H9 (cell line): ENCODE measurements around the gene INPP4A. TPM values are rescaled to one million over a fixed set of nuclear protein-coding genes. Genes with fewer than 3 reads are reported as not detected.

Experiments used
- DNase-seq: peaks from one replicate; pipeline ENCODE4 v3.0.0-alpha.2; 2017
- H2AFZ ChIP-seq: one replicate; pipeline ENCODE4 v1.6.1; 2013; ENCODE audit warnings: mild to moderate bottlenecking, low read length, control low read depth, moderate library complexity
- H2AK5ac ChIP-seq: 2 replicates; pipeline ENCODE4 v1.6.1; 2013; ENCODE audit warnings: low read length, control low read depth, mixed read lengths; ENCODE audit not compliant: insufficient read length
- H2BK120ac ChIP-seq: one replicate; pipeline ENCODE4 v1.6.1; 2013; ENCODE audit warnings: low read depth, mild to moderate bottlenecking, low read length, control low read depth, inconsistent platforms; ENCODE audit not compliant: poor library complexity, severe bottlenecking
- H2BK12ac ChIP-seq: 2 replicates; pipeline ENCODE4 v1.6.1; 2013; ENCODE audit warnings: low read length, control low read depth, mixed read lengths, low read depth; ENCODE audit not compliant: insufficient read length
- H2BK15ac ChIP-seq: 2 replicates; pipeline ENCODE4 v1.6.1; 2013; ENCODE audit warnings: low read depth, low read length, control low read depth
- H2BK20ac ChIP-seq: one replicate; pipeline ENCODE4 v1.6.1; 2013; ENCODE audit warnings: low read depth, mild to moderate bottlenecking, low read length, control low read depth, inconsistent platforms; ENCODE audit not compliant: poor library complexity, severe bottlenecking
- H2BK5ac ChIP-seq: 2 replicates; pipeline ENCODE4 v1.6.1; 2013; ENCODE audit warnings: low read length, control low read depth, mixed read lengths; ENCODE audit not compliant: insufficient read length
- H3K14ac ChIP-seq: 2 replicates; pipeline ENCODE4 v1.6.1; 2013; ENCODE audit warnings: low read length, control low read depth; ENCODE audit not compliant: insufficient read depth
- H3K18ac ChIP-seq: 2 replicates; pipeline ENCODE4 v1.6.1; 2013; ENCODE audit warnings: low read depth, mild to moderate bottlenecking, mixed read lengths, low read length, control low read depth; ENCODE audit not compliant: insufficient read length
- H3K23ac ChIP-seq: 2 replicates; pipeline ENCODE4 v1.6.1; 2013; ENCODE audit warnings: low read length, control low read depth, mixed read lengths, low read depth; ENCODE audit not compliant: insufficient read length
- H3K23me2 ChIP-seq: 2 replicates; pipeline ENCODE4 v1.6.1; 2013; ENCODE audit warnings: low read depth, mild to moderate bottlenecking, mixed read lengths, low read length, control low read depth; ENCODE audit not compliant: insufficient read length, poor library complexity, severe bottlenecking
- H3K27ac ChIP-seq: 2 replicates; pipeline ENCODE4 v1.5.1; 2013; ENCODE audit warnings: low read length, control low read depth, mixed read lengths, low read depth; ENCODE audit not compliant: insufficient read length
- H3K27me3 ChIP-seq: 2 replicates; pipeline ENCODE4 v1.6.1; 2013; ENCODE audit warnings: low read length, control low read depth, inconsistent platforms; ENCODE audit not compliant: insufficient read depth
- H3K4ac ChIP-seq: 2 replicates; pipeline ENCODE4 v1.6.1; 2013; ENCODE audit warnings: low read depth, mild to moderate bottlenecking, control low read depth, inconsistent platforms, low read length, moderate library complexity
- H3K4me1 ChIP-seq: 2 replicates; pipeline ENCODE4 v1.6.1; 2013; ENCODE audit warnings: low read length, control low read depth, inconsistent platforms; ENCODE audit not compliant: insufficient read depth
- H3K4me2 ChIP-seq: 2 replicates; pipeline ENCODE4 v1.6.1; 2013; ENCODE audit warnings: low read length, control low read depth, mixed read lengths; ENCODE audit not compliant: insufficient read length, insufficient read depth
- H3K56ac ChIP-seq: 2 replicates; pipeline ENCODE4 v1.6.1; 2013; ENCODE audit warnings: low read depth, mild to moderate bottlenecking, mixed read lengths, low read length, control low read depth; ENCODE audit not compliant: insufficient read length
- H3K79me1 ChIP-seq: 2 replicates; pipeline ENCODE4 v1.6.1; 2013; ENCODE audit warnings: low read depth, mild to moderate bottlenecking, moderate library complexity, low read length, control low read depth, inconsistent platforms; ENCODE audit not compliant: insufficient read depth, poor library complexity, severe bottlenecking
- H3K79me2 ChIP-seq: 2 replicates; pipeline ENCODE4 v1.6.1; 2013; ENCODE audit warnings: low read length, control low read depth, inconsistent platforms; ENCODE audit not compliant: insufficient read depth
- H3K9ac ChIP-seq: 2 replicates; pipeline ENCODE4 v1.6.1; 2013; ENCODE audit warnings: low read length, control low read depth, mixed read lengths; ENCODE audit not compliant: insufficient read length; ENCODE audit errors: extremely low read depth
- H3K9me3 ChIP-seq: one replicate; pipeline ENCODE4 v1.6.1; 2013; ENCODE audit warnings: low read depth, low read length, inconsistent platforms; ENCODE audit not compliant: control insufficient read depth
- H3T11ph ChIP-seq: one replicate; pipeline ENCODE4 v1.6.1; 2013; ENCODE audit warnings: mild to moderate bottlenecking, low read length, control low read depth, inconsistent platforms
- H4K20me1 ChIP-seq: one replicate; pipeline ENCODE4 v1.6.1; 2013; ENCODE audit not compliant: control insufficient read depth, insufficient read length, insufficient read depth
- H4K5ac ChIP-seq: 2 replicates; pipeline ENCODE4 v1.6.1; 2013; ENCODE audit warnings: low read depth, mild to moderate bottlenecking, mixed read lengths, low read length, control low read depth; ENCODE audit not compliant: insufficient read length
- H4K8ac ChIP-seq: replicated peaks from 2 replicates; pipeline ENCODE4 v1.6.1; 2013; ENCODE audit warnings: low read length, control low read depth, mixed read lengths, low read depth; ENCODE audit not compliant: insufficient read length
- H4K91ac ChIP-seq: 2 replicates; pipeline ENCODE4 v1.6.1; 2013; ENCODE audit warnings: low read depth, mild to moderate bottlenecking, moderate library complexity, mixed read lengths, low read length, control low read depth; ENCODE audit not compliant: insufficient read length
- H3K27ac Mint-ChIP-seq, 3 experiments: 2 replicates in 2 of 3; 3 replicates in 1 of 3; pipeline ENCODE4 v1.8.0; 2020 to 2021; ENCODE audit warnings: mixed read lengths in 3 of 3, mild to moderate bottlenecking in 1 of 3, moderate library complexity in 1 of 3
- H3K27me3 Mint-ChIP-seq: 2 replicates; pipeline ENCODE4 v1.8.0; 2021; ENCODE audit warnings: low read depth, mild to moderate bottlenecking, moderate library complexity, mixed read lengths
- H3K36me3 Mint-ChIP-seq, 3 experiments: 2 replicates in 2 of 3; 3 replicates in 1 of 3; pipeline ENCODE4 v1.8.0; 2020 to 2021; ENCODE audit warnings: low read depth in 3 of 3, mixed read lengths in 3 of 3; ENCODE audit not compliant: insufficient read depth in 1 of 3
- H3K4me1 Mint-ChIP-seq, 2 experiments: 2 replicates each; pipeline ENCODE4 v1.8.0; 2020; ENCODE audit warnings: mixed read lengths in 2 of 2
- H3K4me3 Mint-ChIP-seq, 2 experiments: 2 replicates in 1 of 2; 3 replicates in 1 of 2; pipeline ENCODE4 v1.8.0; 2020 to 2021; ENCODE audit warnings: mild to moderate bottlenecking in 2 of 2, mixed read lengths in 2 of 2, moderate library complexity in 1 of 2
- H3K9me3 Mint-ChIP-seq, 2 experiments: 2 replicates in 1 of 2; 3 replicates in 1 of 2; pipeline ENCODE4 v1.8.0; 2020; ENCODE audit warnings: mild to moderate bottlenecking in 2 of 2, mixed read lengths in 2 of 2, moderate library complexity in 1 of 2
- WGBS: extraction: QIAGEN DNeasy Blood & Tissue Kit; methylation state at CpG from one replicate; pipeline ENCODE4 v1.1.7; 2013; ENCODE audit warnings: missing lambda C conversion rate, low lambda C conversion rate, mixed read lengths; ENCODE audit not compliant: insufficient read length; ENCODE audit errors: extremely low coverage; 5-methylcytosine and 5-hydroxymethylcytosine counted together
- total RNA-seq: library from RNA; stranded (reverse); gene quantifications from 2 replicates; pipeline ENCODE4 v1.2.1, GENCODE V29; 2021
- TF ChIP-seq, protein P1 (sequence below): fragments of 200-600 bp; sonication (generic); conservative IDR thresholded peaks from 3 replicates; pipeline ENCODE4 v1.8.0; 2021; ENCODE audit warnings: antibody characterized with exemption, mild to moderate bottlenecking

Gene INPP4A
- total RNA-seq, 1 experiment from 2014 or later: 55.2 TPM

- H3K79me2 ChIP-seq: peaks cover 7% of the 10 kb centered on the region; the same call in 1 of the 2 replicates
- H2BK120ac ChIP-seq: no peak overlapping the region
- no peak overlapping the region for H4K5ac ChIP-seq
- Mint-ChIP-seq H3K36me3 (peaks cover 2 to 7% (median 4%) of the 10 kb centered on the region in 3 experiments; a peak in 5 of 7 replicates), H3K27ac (peak overlapping the region in 2 of 3 experiments; percentile 87 to 96; a peak in 6 of 7 replicates), H3K4me1 (peaks cover 66 to 69% of the 10 kb centered on the region in 2 experiments), H3K27me3 (no peaks in the 10 kb centered on the region), H3K4me3 (peak overlapping the region in 1 of 2 experiments; percentile 54; a peak in 3 of 5 replicates), H3K9me3 (no peaks in the 10 kb centered on the region)
- no peak overlapping the region for H3K18ac ChIP-seq
- H3K9me3 ChIP-seq: no peaks in the 10 kb centered on the region
- no peaks in the 10 kb centered on the region for H3K27me3 ChIP-seq
- H2BK15ac ChIP-seq: no peak overlapping the region
- H2BK5ac ChIP-seq: no peak overlapping the region
- no peak for DNase-seq
- H2BK12ac ChIP-seq: no peak overlapping the region
- no peak overlapping the region for H2AFZ ChIP-seq
- no peaks in the 10 kb centered on the region for H3K23me2 ChIP-seq
- no peak overlapping the region for H3K56ac ChIP-seq
- H3K14ac ChIP-seq: no peak overlapping the region
- H3T11ph ChIP-seq: no peak overlapping the region
- H4K8ac ChIP-seq: no peak overlapping the region
- no peak overlapping the region for H3K4me2 ChIP-seq
- no peak overlapping the region for H3K27ac ChIP-seq
- no peak overlapping the region for H3K4ac ChIP-seq
- no peak overlapping the region for H3K23ac ChIP-seq
- whole genome bisulfite sequencing: no CpG with 5 or more reads among the region's 10 CpGs
- no peak overlapping the region for H2AK5ac ChIP-seq
- no peak overlapping the region for H2BK20ac ChIP-seq
- H3K79me1 ChIP-seq: peaks cover 3% of the 10 kb centered on the region
- H4K91ac ChIP-seq: no peak overlapping the region
- TF ChIP-seq, protein P1, sequence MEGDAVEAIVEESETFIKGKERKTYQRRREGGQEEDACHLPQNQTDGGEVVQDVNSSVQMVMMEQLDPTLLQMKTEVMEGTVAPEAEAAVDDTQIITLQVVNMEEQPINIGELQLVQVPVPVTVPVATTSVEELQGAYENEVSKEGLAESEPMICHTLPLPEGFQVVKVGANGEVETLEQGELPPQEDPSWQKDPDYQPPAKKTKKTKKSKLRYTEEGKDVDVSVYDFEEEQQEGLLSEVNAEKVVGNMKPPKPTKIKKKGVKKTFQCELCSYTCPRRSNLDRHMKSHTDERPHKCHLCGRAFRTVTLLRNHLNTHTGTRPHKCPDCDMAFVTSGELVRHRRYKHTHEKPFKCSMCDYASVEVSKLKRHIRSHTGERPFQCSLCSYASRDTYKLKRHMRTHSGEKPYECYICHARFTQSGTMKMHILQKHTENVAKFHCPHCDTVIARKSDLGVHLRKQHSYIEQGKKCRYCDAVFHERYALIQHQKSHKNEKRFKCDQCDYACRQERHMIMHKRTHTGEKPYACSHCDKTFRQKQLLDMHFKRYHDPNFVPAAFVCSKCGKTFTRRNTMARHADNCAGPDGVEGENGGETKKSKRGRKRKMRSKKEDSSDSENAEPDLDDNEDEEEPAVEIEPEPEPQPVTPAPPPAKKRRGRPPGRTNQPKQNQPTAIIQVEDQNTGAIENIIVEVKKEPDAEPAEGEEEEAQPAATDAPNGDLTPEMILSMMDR: no peak
- H4K20me1 ChIP-seq: no peaks in the 10 kb centered on the region
- H3K9ac ChIP-seq: no peak overlapping the region
- peaks cover 10% of the 10 kb centered on the region; the same call in 1 of the 2 replicates for H3K4me1 ChIP-seq
Observed at GRCh38 chr2:98463988-98464771, 19.5 kb downstream of the INPP4A start.
